ENCODE data around the gene IL4R.

The IL4R gene

GRCh38 chr16:27363246-27363632 is 49.5 kb downstream of the IL4R start:
- DNase-seq: no peak

GRCh38 chr16:27363797-27364196 is 50.0 kb downstream of the IL4R start:
- DNase-seq: peak; percentile 37

GRCh38 chr16:27364493-27365141 is 50.8 kb downstream of the IL4R start:
- peak; percentile 22 for DNase-seq

- DNase-seq: no peak
Measured at GRCh38 chr16:27365142-27366089, 51.6 kb downstream of the IL4R start.

GRCh38 chr16:27366687-27367460 is 53.1 kb downstream of the IL4R start:
- DNase-seq: no peak

GRCh38 chr16:27367461-27368357 is 53.9 kb downstream of the IL4R start:
- peak; percentile 66 for DNase-seq

- DNase-seq: no peak
Measured at GRCh38 chr16:27368358-27368722, 54.6 kb downstream of the IL4R start.

- no peak for DNase-seq
Measured at GRCh38 chr16:27369806-27370205, 56.0 kb downstream of the IL4R start.

- DNase-seq: no peak
Measured at GRCh38 chr16:27370318-27370717, 56.5 kb downstream of the IL4R start.

GRCh38 chr16:27373312-27373711 is 59.5 kb downstream of the IL4R start:
- DNase-seq: no peak

- DNase-seq: no peak
Measured at GRCh38 chr16:27374221-27374803, 60.5 kb downstream of the IL4R start.

- DNase-seq: peak; percentile 57
Measured at GRCh38 chr16:27374804-27375425, 61.1 kb downstream of the IL4R start.

GRCh38 chr16:27377666-27378485 is 64.1 kb downstream of the IL4R start:
- DNase-seq: no peak

GRCh38 chr16:27378871-27379481 is 65.2 kb downstream of the IL4R start:
- no peak for DNase-seq

GRCh38 chr16:27379919-27380318 is 66.1 kb downstream of the IL4R start:
- DNase-seq: no peak

- DNase-seq: no peak
Measured at GRCh38 chr16:27381236-27381635, 67.5 kb downstream of the IL4R start.

GRCh38 chr16:27381974-27382855 is 68.4 kb downstream of the IL4R start:
- DNase-seq: peak; percentile 13

GRCh38 chr16:27383556-27384243 is 69.9 kb downstream of the IL4R start:
- no peak for DNase-seq

All from NCI-H69 (cell line).